ENCODE results near the gene MCM7.
A peak's percentile ranks its signal among the peaks of the same experiment; 100 is the strongest.

MCM7 gene

GRCh38 chr7:100088621-100089457 is 12.4 kb downstream of the MCM7 start, which contains the start of gene COPS6:
Gene COPS6 (plus strand): TSS chr7:100088969. CDS start chr7:100088991, 22 bp downstream.
- H3K36me3 ChIP-seq: peaks cover 33 to 40% (median 38%) of the 10 kb centered on the region in 11 experiments

GRCh38 chr7:100088095-100088620 is 13.0 kb downstream of the MCM7 start:
- TF ChIP-seq Cebpa-rat (IDR thresholded peaks at IDR 0.05): no peak
- Histone ChIP-seq H3K9me3 (replicated peaks in 1 of 11) (no peaks in the 10 kb centered on the region), H3K4me3 (peak overlapping the region; percentile 68 to 96 (median 88)), H3K4me1 (peaks cover 24 to 46% (median 37%) of the 10 kb centered on the region in 10 experiments), H3K4me2 (peak overlapping the region; percentile 86 to 97 (median 94)), H3K36me3 (peaks cover 27 to 33% (median 32%) of the 10 kb centered on the region in 11 experiments), H3K27ac (peak overlapping the region; percentile 59 to 93 (median 87); a peak in 21 of 22 replicates), H3K27me3 (peaks cover 0 to 7% (median 4%) of the 10 kb centered on the region in 11 experiments; a peak in 9 of 22 replicates), H4K20me1 (peaks cover 0 to 25% (median 19%) of the 10 kb centered on the region in 11 experiments; a peak in 19 of 22 replicates), H3K9ac (peak overlapping the region; percentile 83 to 97 (median 91))

More at GRCh38 chr7:100088621-100089457, 12.4 kb downstream of the MCM7 start, which contains the start of gene COPS6:
- Histone ChIP-seq H3K4me1 (peaks cover 24 to 47% (median 37%) of the 10 kb centered on the region in 10 experiments), H3K4me3 (peak within 1 kb of the TSS; percentile 68 to 96 (median 88)), H3K27me3 (0 out of 22 replicates have a peak, but pooled peaks cover 0 to 2% (median 0%) of the 10 kb centered on the region in 11 experiments), H3K9ac (peak within 1 kb of the TSS; percentile 83 to 97 (median 91)), H3K4me2 (peak within 1 kb of the TSS; percentile 86 to 97 (median 94)), H3K9me3 (replicated peaks in 1 of 11) (no peaks in the 10 kb centered on the region), H4K20me1 (peaks cover 0 to 32% (median 25%) of the 10 kb centered on the region in 11 experiments; a peak in 19 of 22 replicates), H3K27ac (peak within 1 kb of the TSS; percentile 59 to 93 (median 87))
- no peak for TF ChIP-seq Cebpa-rat (IDR thresholded peaks at IDR 0.05)

GRCh38 chr7:100087055-100087750 is 14.0 kb downstream of the MCM7 start:
- no peak for TF ChIP-seq Cebpa-rat (IDR thresholded peaks at IDR 0.05)
- peaks cover 17 to 24% (median 22%) of the 10 kb centered on the region in 11 experiments for H3K36me3 ChIP-seq
- peaks cover 0 to 17% (median 13%) of the 10 kb centered on the region in 11 experiments; a peak in 16 of 22 replicates for H3K27me3 ChIP-seq
- H3K27ac ChIP-seq: no peak overlapping the region
- no peak overlapping the region for H3K4me3 ChIP-seq
- H3K9ac ChIP-seq: no peak overlapping the region
- no peaks in the 10 kb centered on the region for H3K9me3 ChIP-seq (replicated peaks in 1 of 11)
- peaks cover 31 to 54% (median 44%) of the 10 kb centered on the region in 10 experiments for H3K4me1 ChIP-seq
- no peak overlapping the region for H3K4me2 ChIP-seq
- peaks cover 0 to 15% (median 9%) of the 10 kb centered on the region in 11 experiments; a peak in 13 of 22 replicates for H4K20me1 ChIP-seq

- peaks cover 31 to 46% (median 38%) of the 10 kb centered on the region in 10 experiments for H3K4me1 ChIP-seq
- H3K9ac ChIP-seq: no peak overlapping the region
- no peaks in the 10 kb centered on the region for H3K9me3 ChIP-seq (replicated peaks in 1 of 11)
- peaks cover 0 to 18% (median 14%) of the 10 kb centered on the region in 11 experiments; a peak in 16 of 22 replicates for H3K27me3 ChIP-seq
- H3K36me3 ChIP-seq: peaks cover under 1 to 7% (median 5%) of the 10 kb centered on the region in 11 experiments; a peak in 21 of 22 replicates
- peak overlapping the region in 2 of 11 experiments; percentile 28 to 36; a peak in 4 of 22 replicates for H3K4me2 ChIP-seq
- no peak overlapping the region for H3K4me3 ChIP-seq
- peak in 2 of 11 experiments; percentile 9 to 15; a peak in 1 of 22 replicates for TF ChIP-seq Cebpa-rat (IDR thresholded peaks at IDR 0.05)
- H4K20me1 ChIP-seq: peaks cover 0 to 3% (median 0%) of the 10 kb centered on the region in 11 experiments; a peak in 5 of 22 replicates
- H3K27ac ChIP-seq: no peak overlapping the region; a peak in 1 of 22 replicates
Measured at GRCh38 chr7:100085515-100085914, 15.7 kb downstream of the MCM7 start.

- Histone ChIP-seq H3K27me3 (peaks cover 0 to 18% (median 14%) of the 10 kb centered on the region in 11 experiments; a peak in 16 of 22 replicates), H3K27ac (peak overlapping the region in 1 of 11 experiments; percentile 95; a peak in 2 of 22 replicates), H3K9ac (peak overlapping the region in 2 of 11 experiments; percentile 96; a peak in 1 of 22 replicates), H3K9me3 (replicated peaks in 1 of 11) (peaks cover 0 to 12% (median 3%) of the 10 kb centered on the region in 11 experiments; a peak in 11 of 22 replicates), H3K36me3 (peaks cover 18 to 26% (median 23%) of the 10 kb centered on the region in 11 experiments), H4K20me1 (peaks cover 7 to 28% (median 23%) of the 10 kb centered on the region in 11 experiments; a peak in 12 of 22 replicates), H3K4me2 (peak overlapping the region; percentile 44 to 82 (median 71); a peak in 18 of 22 replicates), H3K4me1 (peaks cover 26 to 43% (median 33%) of the 10 kb centered on the region in 10 experiments), H3K4me3 (0 out of 20 replicates have a peak overlapping the region, but pooled peaks of 1 of the 10 experiments have one; percentile 99)
- no peak for TF ChIP-seq Cebpa-rat (IDR thresholded peaks at IDR 0.05)
Measured at GRCh38 chr7:100082978-100083377, 18.2 kb downstream of the MCM7 start.

GRCh38 chr7:100081535-100082102 is 19.6 kb downstream of the MCM7 start, which contains the start of gene ZNF3:
Gene ZNF3 (minus strand): TSS chr7:100081723. CDS start chr7:100077357, 4,366 bp downstream.
- H3K27me3 ChIP-seq: peaks cover 0 to 18% (median 14%) of the 10 kb centered on the region in 11 experiments; a peak in 16 of 22 replicates
- peak within 1 kb of the TSS; percentile 87 to 100 (median 99) for H3K27ac ChIP-seq
- peak within 1 kb of the TSS; percentile 87 to 98 (median 91) for H3K4me2 ChIP-seq
- H3K4me3 ChIP-seq: peak within 1 kb of the TSS; percentile 86 to 99 (median 98)
- peaks cover 7 to 40% (median 23%) of the 10 kb centered on the region in 11 experiments; a peak in 12 of 22 replicates for H4K20me1 ChIP-seq
- peaks cover 31 to 39% (median 37%) of the 10 kb centered on the region in 11 experiments for H3K36me3 ChIP-seq
- peaks cover 24 to 41% (median 31%) of the 10 kb centered on the region in 10 experiments for H3K4me1 ChIP-seq
- no peak for TF ChIP-seq Cebpa-rat (IDR thresholded peaks at IDR 0.05)
- H3K9ac ChIP-seq: peak within 1 kb of the TSS; percentile 95 to 100 (median 99)
- peaks cover 5 to 26% (median 16%) of the 10 kb centered on the region in 11 experiments; a peak in 20 of 22 replicates for H3K9me3 ChIP-seq (replicated peaks in 1 of 11)

- peaks cover 0 to 18% (median 14%) of the 10 kb centered on the region in 11 experiments; a peak in 16 of 22 replicates for H3K27me3 ChIP-seq
- peaks cover 7 to 44% (median 23%) of the 10 kb centered on the region in 11 experiments; a peak in 12 of 22 replicates for H4K20me1 ChIP-seq
- H3K4me1 ChIP-seq: peaks cover 24 to 37% (median 30%) of the 10 kb centered on the region in 10 experiments
- peak overlapping the region; percentile 95 to 100 (median 99) for H3K9ac ChIP-seq
- peak overlapping the region; percentile 87 to 100 (median 99) for H3K27ac ChIP-seq
- H3K4me2 ChIP-seq: peak overlapping the region; percentile 87 to 98 (median 91)
- peaks cover 37 to 45% (median 43%) of the 10 kb centered on the region in 11 experiments for H3K36me3 ChIP-seq
- TF ChIP-seq Cebpa-rat (IDR thresholded peaks at IDR 0.05): no peak
- H3K4me3 ChIP-seq: peak overlapping the region; percentile 86 to 99 (median 98)
- peaks cover 11 to 32% (median 22%) of the 10 kb centered on the region in 11 experiments for H3K9me3 ChIP-seq (replicated peaks in 1 of 11)
Measured at GRCh38 chr7:100080907-100081534, 20.2 kb downstream of the MCM7 start.

Data from BLaER1 treated with 17β-estradiol and CSF1 and Interleukin-3, amounts not matched to agents 10 nM and 100 nM (cell line).